ENCODE data around the gene DMD.

Gene DMD

GRCh38 chrX:31523884-31524536 is 1687.3 kb downstream of the DMD start:
- TF ChIP-seq POLR2AphosphoS5 (IDR thresholded peaks at IDR 0.05; ENCODE audit: low read depth, low read length), result no peak
- FAIRE-seq (no peak), DNase-seq (ENCODE audit: insufficient read length) (no peak)

- FAIRE-seq (no peak), DNase-seq (ENCODE audit: insufficient read length) (no peak)
- TF ChIP-seq POLR2A (IDR thresholded peaks at IDR 0.05; ENCODE audit: low read depth, low read length), result no peak
- TF ChIP-seq POLR2AphosphoS5 (IDR thresholded peaks at IDR 0.05; ENCODE audit: low read depth, low read length), result no peak
Observed at GRCh38 chrX:31522760-31523159, 1688.6 kb downstream of the DMD start.

- TF ChIP-seq POLR2A (IDR thresholded peaks at IDR 0.05; ENCODE audit: low read depth, low read length) (no peak), TAF1 (IDR thresholded peaks at IDR 0.05; ENCODE audit: borderline replicate concordance, low read depth, low read length) (no peak), POLR2AphosphoS5 (IDR thresholded peaks at IDR 0.05; ENCODE audit: low read depth, low read length) (no peak)
- FAIRE-seq (no peak), DNase-seq (ENCODE audit: insufficient read length) (no peak)
Observed at GRCh38 chrX:31521941-31522340, 1689.4 kb downstream of the DMD start.

GRCh38 chrX:31516527-31516926 is 1694.8 kb downstream of the DMD start:
- FAIRE-seq (no peak), DNase-seq (ENCODE audit: insufficient read length) (no peak)
- TF ChIP-seq TAF1 (IDR thresholded peaks at IDR 0.05; ENCODE audit: borderline replicate concordance, low read depth, low read length), result no peak
- no peak for TF ChIP-seq POLR2A (IDR thresholded peaks at IDR 0.05; ENCODE audit: low read depth, low read length)
- no peak for TF ChIP-seq POLR2AphosphoS5 (IDR thresholded peaks at IDR 0.05; ENCODE audit: low read depth, low read length)

- TF ChIP-seq TAF1 (IDR thresholded peaks at IDR 0.05; ENCODE audit: borderline replicate concordance, low read depth, low read length) (no peak), POLR2AphosphoS5 (IDR thresholded peaks at IDR 0.05; ENCODE audit: low read depth, low read length) (no peak), POLR2A (IDR thresholded peaks at IDR 0.05; ENCODE audit: low read depth, low read length) (no peak)
- no peak for DNase-seq (ENCODE audit: insufficient read length)
- no peak for FAIRE-seq
Observed at GRCh38 chrX:31508338-31508737, 1703.0 kb downstream of the DMD start.

GRCh38 chrX:31506928-31507327 is 1704.4 kb downstream of the DMD start:
- no peak for DNase-seq (ENCODE audit: insufficient read length)
- TF ChIP-seq TAF1 (IDR thresholded peaks at IDR 0.05; ENCODE audit: borderline replicate concordance, low read depth, low read length) (no peak), POLR2AphosphoS5 (IDR thresholded peaks at IDR 0.05; ENCODE audit: low read depth, low read length) (no peak), POLR2A (IDR thresholded peaks at IDR 0.05; ENCODE audit: low read depth, low read length) (no peak)
- no peak for FAIRE-seq

GRCh38 chrX:31506360-31506759 is 1705.0 kb downstream of the DMD start:
- FAIRE-seq (no peak), DNase-seq (ENCODE audit: insufficient read length) (no peak)
- TF ChIP-seq POLR2A (IDR thresholded peaks at IDR 0.05; ENCODE audit: low read depth, low read length) (no peak), POLR2AphosphoS5 (IDR thresholded peaks at IDR 0.05; ENCODE audit: low read depth, low read length) (no peak), TAF1 (IDR thresholded peaks at IDR 0.05; ENCODE audit: borderline replicate concordance, low read depth, low read length) (no peak)

GRCh38 chrX:31500921-31501320 is 1710.4 kb downstream of the DMD start:
- no peak for TF ChIP-seq POLR2A (IDR thresholded peaks at IDR 0.05; ENCODE audit: low read depth, low read length)
- no peak for FAIRE-seq
- no peak for DNase-seq (ENCODE audit: insufficient read length)

- DNase-seq (ENCODE audit: insufficient read length) (no peak), FAIRE-seq (no peak)
Observed at GRCh38 chrX:31499109-31499508, 1712.2 kb downstream of the DMD start.

GRCh38 chrX:31497086-31497485 is 1714.3 kb downstream of the DMD start:
- no peak for TF ChIP-seq POLR2AphosphoS5 (IDR thresholded peaks at IDR 0.05; ENCODE audit: low read depth, low read length)
- no peak for TF ChIP-seq TAF1 (IDR thresholded peaks at IDR 0.05; ENCODE audit: borderline replicate concordance, low read depth, low read length)
- TF ChIP-seq POLR2A (IDR thresholded peaks at IDR 0.05; ENCODE audit: low read depth, low read length), result no peak
- FAIRE-seq (no peak), DNase-seq (ENCODE audit: insufficient read length) (no peak)

More at GRCh38 chrX:31499109-31499508, 1712.2 kb downstream of the DMD start:
- no peak for TF ChIP-seq POLR2AphosphoS5 (IDR thresholded peaks at IDR 0.05; ENCODE audit: low read depth, low read length)
- no peak for TF ChIP-seq TAF1 (IDR thresholded peaks at IDR 0.05; ENCODE audit: borderline replicate concordance, low read depth, low read length)
- no peak for TF ChIP-seq POLR2A (IDR thresholded peaks at IDR 0.05; ENCODE audit: low read depth, low read length)

- FAIRE-seq (no peak), DNase-seq (ENCODE audit: insufficient read length) (no peak)
- no peak for TF ChIP-seq POLR2AphosphoS5 (IDR thresholded peaks at IDR 0.05; ENCODE audit: low read depth, low read length)
- no peak for TF ChIP-seq TAF1 (IDR thresholded peaks at IDR 0.05; ENCODE audit: borderline replicate concordance, low read depth, low read length)
- TF ChIP-seq POLR2A (IDR thresholded peaks at IDR 0.05; ENCODE audit: low read depth, low read length), result no peak
Observed at GRCh38 chrX:31487951-31488350, 1723.4 kb downstream of the DMD start.

GRCh38 chrX:31483336-31483735 is 1728.0 kb downstream of the DMD start:
- FAIRE-seq (no peak), DNase-seq (ENCODE audit: insufficient read length) (no peak)
- TF ChIP-seq POLR2A (IDR thresholded peaks at IDR 0.05; ENCODE audit: low read depth, low read length), result no peak

- DNase-seq (ENCODE audit: insufficient read length) (no peak), FAIRE-seq (no peak)
- TF ChIP-seq POLR2A (IDR thresholded peaks at IDR 0.05; ENCODE audit: low read depth, low read length) (no peak), TAF1 (IDR thresholded peaks at IDR 0.05; ENCODE audit: borderline replicate concordance, low read depth, low read length) (no peak), POLR2AphosphoS5 (IDR thresholded peaks at IDR 0.05; ENCODE audit: low read depth, low read length) (no peak)
Observed at GRCh38 chrX:31480696-31481095, 1730.7 kb downstream of the DMD start.
